ENCODE measurements around the gene SEMA3B.

- no peak for TF ChIP-seq POLR2AphosphoS5 (IDR thresholded peaks at IDR 0.05)
- TF ChIP-seq CTCF (IDR thresholded peaks at IDR 0.05): no peak
Measured at GRCh38 chr3:50266017-50266416, 2.9 kb upstream of the SEMA3B start.
